BLaER1 treated with 17β-estradiol and CSF1 and Interleukin-3, amounts not matched to agents 10 nM and 100 nM (cell line): ENCODE measurements around the gene SBF1.

Experiments
- H3K27ac ChIP-seq, 11 experiments: shearing (Covaris generic); formaldehyde crosslinking; 2 replicates each; pipeline ENCODE4 v1.8.1; 2022
- H3K27me3 ChIP-seq, 11 experiments: shearing (Covaris generic); formaldehyde crosslinking; 2 replicates each; pipeline ENCODE4 v1.8.1; 2022
- H3K36me3 ChIP-seq, 11 experiments: shearing (Covaris generic); formaldehyde crosslinking; 2 replicates each; pipeline ENCODE4 v1.8.1; 2022
- H3K4me1 ChIP-seq, 10 experiments: shearing (Covaris generic); formaldehyde crosslinking; 2 replicates each; pipeline ENCODE4 v1.8.1; 2022
- H3K4me2 ChIP-seq, 11 experiments: shearing (Covaris generic); formaldehyde crosslinking; 2 replicates each; pipeline ENCODE4 v1.8.1; 2022
- H3K4me3 ChIP-seq, 10 experiments: shearing (Covaris generic); formaldehyde crosslinking; 2 replicates each; pipeline ENCODE4 v1.8.1; 2022
- H3K9ac ChIP-seq, 11 experiments: shearing (Covaris generic); formaldehyde crosslinking; 2 replicates each; pipeline ENCODE4 v1.8.1; 2022
- H3K9me3 ChIP-seq, 11 experiments: shearing (Covaris generic); formaldehyde crosslinking; replicated peaks in 1 of 11; 2 replicates each; pipeline ENCODE4 v1.8.1; 2022
- H4K20me1 ChIP-seq, 11 experiments: shearing (Covaris generic); formaldehyde crosslinking; 2 replicates each; pipeline ENCODE4 v1.8.1; 2022
- Cebpa-rat ChIP-seq, 11 experiments: shearing (Covaris generic); IDR thresholded peaks; 2 replicates each; pipeline ENCODE4 v1.8.1; 2022

SBF1 gene

DNA sequence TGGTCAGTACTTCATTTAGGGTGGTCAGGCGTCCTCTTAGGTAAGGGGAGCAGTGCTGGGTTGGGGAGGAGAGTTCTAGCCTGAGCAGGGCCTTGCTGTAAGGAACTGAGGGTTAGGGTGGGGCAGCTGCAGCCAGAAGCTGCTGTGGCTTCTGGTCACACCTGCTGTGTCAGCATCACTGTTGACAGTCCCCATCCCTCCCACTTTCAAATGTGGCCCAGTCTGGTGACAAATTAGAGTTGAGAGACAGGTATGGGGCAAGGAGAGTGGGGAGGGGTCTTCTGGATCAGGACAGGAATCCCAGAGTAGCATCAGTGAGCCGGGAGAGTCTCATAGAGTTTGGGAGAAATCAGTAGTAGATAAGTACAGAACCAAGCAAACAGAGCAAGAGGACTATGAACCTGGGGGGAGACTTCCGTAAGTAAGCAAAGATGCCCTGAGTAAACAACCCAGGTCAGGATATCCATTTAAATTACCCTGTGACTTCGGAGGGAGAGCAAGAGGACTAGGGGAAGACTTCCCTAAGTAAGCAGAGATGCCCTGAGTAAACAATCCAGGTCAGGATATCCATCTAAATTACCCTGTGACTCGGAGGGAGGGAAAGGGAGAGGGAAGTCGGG, 78.0 kb downstream of the SBF1 start:
- TF ChIP-seq Cebpa-rat (IDR thresholded peaks at IDR 0.05): no peak
- peak overlapping the region in 2 of 11 experiments; percentile 10 to 30; a peak in 3 of 22 replicates for H3K27ac ChIP-seq

More for the DNA sequence above, 78.0 kb downstream of the SBF1 start:
- Histone ChIP-seq H3K9me3 (no peaks in the 10 kb centered on the region), H3K27me3 (no peaks in the 10 kb centered on the region), H3K4me2 (peak overlapping the region in 9 of 11 experiments; percentile 11 to 82 (median 31); a peak in 15 of 22 replicates), H3K4me3 (no peak overlapping the region), H3K4me1 (peaks cover 60 to 68% (median 64%) of the 10 kb centered on the region in 10 experiments), H3K36me3 (peaks cover 31 to 66% (median 45%) of the 10 kb centered on the region in 11 experiments), H3K9ac (peak overlapping the region in 5 of 11 experiments; percentile 11 to 62 (median 36); a peak in 9 of 22 replicates), H4K20me1 (peaks cover 0 to 80% (median 30%) of the 10 kb centered on the region in 11 experiments; a peak in 15 of 22 replicates)
